AG20443 (cell line): ENCODE measurements around the gene OR9G1.
"Not testable (repeated sequence)": the region's sequence is repeated elsewhere in the genome, so short reads cannot be mapped to it uniquely, and the experiment has no call there.

Source experiments
- DNase-seq: peaks from one replicate; pipeline ENCODE4 v3.0.0; 2012; ENCODE audit warnings: low spot score, mixed read lengths

OR9G1 gene

GRCh38 chr11:56698795-56699194 is at the start of gene OR9G1:
Gene OR9G1 (plus strand): TSS chr11:56699095. CDS start chr11:56700388, 1,293 bp downstream.
- DNase-seq, result no peak

GRCh38 chr11:56659755-56660154 is 39.1 kb upstream of the OR9G1 start:
- no peak for DNase-seq

GRCh38 chr11:56663386-56663785 is 35.5 kb upstream of the OR9G1 start, which contains the start of gene OR5AR1:
Gene OR5AR1 (plus strand): TSS chr11:56663686. CDS start chr11:56663686, 0 bp downstream.
- no peak for DNase-seq

GRCh38 chr11:56670984-56671383 is 27.9 kb upstream of the OR9G1 start:
- DNase-seq, result no peak

- no peak for DNase-seq
Observed at GRCh38 chr11:56688554-56689100, 10.3 kb upstream of the OR9G1 start.

- DNase-seq, result not testable (repeated sequence)
Observed at GRCh38 chr11:56691179-56691578, 7.7 kb upstream of the OR9G1 start.

GRCh38 chr11:56693428-56693827 is 5.5 kb upstream of the OR9G1 start:
- DNase-seq, result no peak

GRCh38 chr11:56700242-56700913 is 1.5 kb downstream of the OR9G1 start:
- DNase-seq, result no peak

GRCh38 chr11:56700914-56701485 is 2.1 kb downstream of the OR9G1 start:
- no peak for DNase-seq

- no peak for DNase-seq
Observed at GRCh38 chr11:56705784-56706396, 7.0 kb downstream of the OR9G1 start.

- no peak for DNase-seq
Observed at GRCh38 chr11:56706486-56706885, 7.6 kb downstream of the OR9G1 start.

GRCh38 chr11:56714206-56714605 is 15.3 kb downstream of the OR9G1 start:
- no peak for DNase-seq

GRCh38 chr11:56716379-56716854 is 17.5 kb downstream of the OR9G1 start:
- no peak for DNase-seq

GRCh38 chr11:56720513-56720912 is 21.6 kb downstream of the OR9G1 start:
- no peak for DNase-seq

- DNase-seq, result no peak
Observed at GRCh38 chr11:56740107-56740506, 41.2 kb downstream of the OR9G1 start.

- DNase-seq, result no peak
Observed at GRCh38 chr11:56740886-56741285, 42.0 kb downstream of the OR9G1 start.

- no peak for DNase-seq
Observed at GRCh38 chr11:56748597-56748996, 49.7 kb downstream of the OR9G1 start, which contains the start of gene OR9G4. Gene OR9G4 (minus strand): TSS chr11:56748697. CDS start chr11:56743766, 4,931 bp downstream.

- DNase-seq, result no peak
Observed at GRCh38 chr11:56750190-56750589, 51.3 kb downstream of the OR9G1 start.

GRCh38 chr11:56751480-56751879 is 52.6 kb downstream of the OR9G1 start:
- DNase-seq, result no peak
